Glutamatergic neuron (in vitro differentiated cells): ENCODE measurements around the gene C4BPA. TPM values are rescaled to one million over a fixed set of nuclear protein-coding genes. Genes with fewer than 3 reads are reported as not detected.

Experiments
- DNase-seq: peaks from one replicate; pipeline ENCODE4 v3.0.0; 2022
- H3K27ac Mint-ChIP-seq: one replicate; pipeline ENCODE4 v1.8.0; 2020; ENCODE audit warnings: mild to moderate bottlenecking, mixed read lengths, inconsistent platforms; ENCODE audit not compliant: unreplicated experiment
- H3K27me3 Mint-ChIP-seq: one replicate; pipeline ENCODE4 v1.8.0; 2020; ENCODE audit warnings: mild to moderate bottlenecking, moderate library complexity, mixed read lengths, inconsistent platforms; ENCODE audit not compliant: unreplicated experiment
- H3K36me3 Mint-ChIP-seq: one replicate; pipeline ENCODE4 v1.8.0; 2020; ENCODE audit warnings: mild to moderate bottlenecking, mixed read lengths, inconsistent platforms; ENCODE audit not compliant: unreplicated experiment
- H3K4me1 Mint-ChIP-seq: one replicate; pipeline ENCODE4 v1.8.0; 2020; ENCODE audit warnings: mild to moderate bottlenecking, low read depth, mixed read lengths, inconsistent platforms; ENCODE audit not compliant: unreplicated experiment
- H3K4me3 Mint-ChIP-seq: one replicate; pipeline ENCODE4 v1.8.0; 2020; ENCODE audit warnings: mild to moderate bottlenecking, mixed read lengths, inconsistent platforms; ENCODE audit not compliant: unreplicated experiment
- H3K9me3 Mint-ChIP-seq: one replicate; pipeline ENCODE4 v1.8.0; 2020; ENCODE audit warnings: mild to moderate bottlenecking, moderate library complexity, mixed read lengths, inconsistent platforms; ENCODE audit not compliant: unreplicated experiment
- total RNA-seq: library from RNA; stranded (reverse); fragmentation: NEBNext Ultra II Directional; extraction: Animal tissue kit (Norgen Biotek cat#: 25700); gene quantifications from one replicate; pipeline ENCODE4 v1.2.1, GENCODE V29; 2021; ENCODE audit not compliant: unreplicated experiment
- TF ChIP-seq, protein P1 (sequence below): fragments of 200-600 bp; sonication (generic); IDR thresholded peaks from one replicate; pipeline ENCODE4 v1.5.0; 2021; ENCODE audit not compliant: partially characterized antibody, unreplicated experiment

Gene C4BPA
- total RNA-seq, 1 donor from 2014 or later, result not detected

DNA sequence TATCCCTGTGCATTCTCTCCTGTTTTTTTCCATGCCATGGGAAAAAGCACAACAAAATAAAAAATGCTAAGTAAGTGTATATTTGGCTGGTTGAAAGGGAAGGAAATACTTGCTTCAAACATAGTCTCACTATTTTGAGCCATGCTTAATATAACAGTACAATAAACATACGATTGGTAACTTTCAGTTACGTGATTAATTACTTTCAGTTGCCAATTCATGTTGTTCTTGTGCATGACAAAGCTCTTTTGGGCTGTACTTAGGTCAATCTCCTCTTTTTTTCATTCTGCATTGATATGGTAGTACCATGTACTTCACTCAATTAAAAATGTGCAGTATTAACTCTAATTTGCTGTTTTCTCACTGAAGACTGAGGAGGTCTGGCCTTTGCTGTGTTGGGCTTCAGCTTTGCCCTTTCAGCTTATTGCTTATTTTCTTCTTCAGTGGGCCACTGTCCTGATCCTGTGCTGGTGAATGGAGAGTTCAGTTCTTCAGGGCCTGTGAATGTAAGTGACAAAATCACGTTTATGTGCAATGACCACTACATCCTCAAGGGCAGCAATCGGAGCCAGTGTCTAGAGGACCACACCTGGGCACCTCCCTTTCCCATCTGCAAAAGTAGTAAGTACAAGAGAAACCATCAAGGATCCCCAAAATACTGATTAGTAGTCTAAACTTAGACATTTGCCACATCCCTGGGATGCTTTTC lies 12.7 kb upstream of the C4BPA start:
- Mint-ChIP-seq H3K9me3 (no peaks in the 10 kb centered on the region), H3K36me3 (no peaks in the 10 kb centered on the region), H3K4me1 (no peaks in the 10 kb centered on the region), H3K27ac (no peak overlapping the region), H3K27me3 (no peaks in the 10 kb centered on the region), H3K4me3 (no peak overlapping the region)
- TF ChIP-seq, protein P1, sequence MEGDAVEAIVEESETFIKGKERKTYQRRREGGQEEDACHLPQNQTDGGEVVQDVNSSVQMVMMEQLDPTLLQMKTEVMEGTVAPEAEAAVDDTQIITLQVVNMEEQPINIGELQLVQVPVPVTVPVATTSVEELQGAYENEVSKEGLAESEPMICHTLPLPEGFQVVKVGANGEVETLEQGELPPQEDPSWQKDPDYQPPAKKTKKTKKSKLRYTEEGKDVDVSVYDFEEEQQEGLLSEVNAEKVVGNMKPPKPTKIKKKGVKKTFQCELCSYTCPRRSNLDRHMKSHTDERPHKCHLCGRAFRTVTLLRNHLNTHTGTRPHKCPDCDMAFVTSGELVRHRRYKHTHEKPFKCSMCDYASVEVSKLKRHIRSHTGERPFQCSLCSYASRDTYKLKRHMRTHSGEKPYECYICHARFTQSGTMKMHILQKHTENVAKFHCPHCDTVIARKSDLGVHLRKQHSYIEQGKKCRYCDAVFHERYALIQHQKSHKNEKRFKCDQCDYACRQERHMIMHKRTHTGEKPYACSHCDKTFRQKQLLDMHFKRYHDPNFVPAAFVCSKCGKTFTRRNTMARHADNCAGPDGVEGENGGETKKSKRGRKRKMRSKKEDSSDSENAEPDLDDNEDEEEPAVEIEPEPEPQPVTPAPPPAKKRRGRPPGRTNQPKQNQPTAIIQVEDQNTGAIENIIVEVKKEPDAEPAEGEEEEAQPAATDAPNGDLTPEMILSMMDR, result no peak
- DNase-seq, result no peak

DNA sequence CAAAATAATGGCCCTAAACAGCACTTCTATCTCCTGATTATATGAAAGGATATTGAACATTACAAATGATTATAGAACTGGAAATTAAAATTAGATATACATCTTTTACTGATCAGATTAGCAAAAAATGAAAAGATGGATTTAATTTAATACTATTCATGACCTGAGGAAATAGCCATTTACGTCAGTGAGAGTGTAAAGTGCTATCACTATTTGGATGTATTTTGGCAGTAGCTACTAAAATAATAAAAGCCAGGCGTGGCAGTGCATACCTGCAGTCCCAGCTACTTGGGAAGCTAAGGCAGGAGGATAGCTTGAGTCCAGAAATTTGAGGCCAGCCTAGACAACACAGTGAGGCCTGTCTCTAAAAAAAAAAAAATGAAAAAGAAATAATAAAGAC lies 10.1 kb upstream of the C4BPA start:
- H3K4me3 Mint-ChIP-seq, result no peak overlapping the region
- no peaks in the 10 kb centered on the region for H3K27me3 Mint-ChIP-seq
- no peak overlapping the region for H3K27ac Mint-ChIP-seq
- TF ChIP-seq, protein P1, result no peak
- peaks cover 6% of the 10 kb centered on the region for H3K36me3 Mint-ChIP-seq
- H3K4me1 Mint-ChIP-seq, result no peaks in the 10 kb centered on the region
- no peaks in the 10 kb centered on the region for H3K9me3 Mint-ChIP-seq
- DNase-seq, result no peak

DNA sequence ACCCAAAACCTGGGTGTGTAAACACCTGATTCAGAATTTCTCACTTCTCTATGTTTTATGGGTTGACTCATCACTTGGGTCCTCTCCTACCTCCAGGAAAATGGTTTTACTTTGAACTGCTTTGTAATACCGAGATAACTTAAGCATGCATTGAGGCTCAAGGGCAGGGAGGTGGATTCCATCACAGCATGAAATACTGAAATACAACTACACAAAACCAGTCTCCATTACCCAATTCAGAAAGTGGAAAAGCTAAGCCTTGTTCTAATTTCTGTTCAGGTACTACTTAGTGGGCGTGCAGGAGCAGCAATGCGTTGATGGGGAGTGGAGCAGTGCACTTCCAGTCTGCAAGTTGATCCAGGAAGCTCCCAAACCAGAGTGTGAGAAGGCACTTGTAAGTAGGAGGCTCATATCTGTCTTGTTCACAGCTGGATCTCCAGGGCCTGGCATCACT lies 6.1 kb upstream of the C4BPA start:
- Mint-ChIP-seq H3K4me3 (no peak overlapping the region), H3K9me3 (no peaks in the 10 kb centered on the region), H3K36me3 (peaks cover 6% of the 10 kb centered on the region), H3K27ac (no peak overlapping the region), H3K27me3 (no peaks in the 10 kb centered on the region), H3K4me1 (no peaks in the 10 kb centered on the region)
- TF ChIP-seq, protein P1, result no peak
- DNase-seq, result no peak

DNA sequence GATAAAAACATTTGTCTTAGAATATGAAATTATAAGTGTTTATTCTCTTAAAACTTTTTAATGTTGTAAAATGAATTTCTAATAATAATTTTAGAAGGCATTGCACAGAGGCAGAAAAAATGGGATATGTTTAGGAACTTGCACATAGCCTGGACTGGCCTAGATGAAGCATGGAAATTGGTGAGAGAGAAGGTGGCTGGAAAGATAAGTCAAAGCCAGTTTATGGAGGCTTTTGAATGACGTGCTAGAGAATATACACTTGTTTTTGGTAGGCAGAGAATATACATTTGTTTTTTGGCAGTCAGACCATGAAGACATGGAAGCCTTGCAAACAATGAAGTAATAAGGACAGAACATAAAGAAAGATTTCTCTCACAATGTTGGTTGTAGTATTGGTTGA lies 2.3 kb upstream of the C4BPA start:
- peaks cover 6% of the 10 kb centered on the region for H3K36me3 Mint-ChIP-seq
- no peaks in the 10 kb centered on the region for H3K27me3 Mint-ChIP-seq
- no peak for DNase-seq
- no peak overlapping the region for H3K4me3 Mint-ChIP-seq
- H3K27ac Mint-ChIP-seq, result no peak overlapping the region
- no peaks in the 10 kb centered on the region for H3K9me3 Mint-ChIP-seq
- no peaks in the 10 kb centered on the region for H3K4me1 Mint-ChIP-seq
- TF ChIP-seq, protein P1, result no peak

DNA sequence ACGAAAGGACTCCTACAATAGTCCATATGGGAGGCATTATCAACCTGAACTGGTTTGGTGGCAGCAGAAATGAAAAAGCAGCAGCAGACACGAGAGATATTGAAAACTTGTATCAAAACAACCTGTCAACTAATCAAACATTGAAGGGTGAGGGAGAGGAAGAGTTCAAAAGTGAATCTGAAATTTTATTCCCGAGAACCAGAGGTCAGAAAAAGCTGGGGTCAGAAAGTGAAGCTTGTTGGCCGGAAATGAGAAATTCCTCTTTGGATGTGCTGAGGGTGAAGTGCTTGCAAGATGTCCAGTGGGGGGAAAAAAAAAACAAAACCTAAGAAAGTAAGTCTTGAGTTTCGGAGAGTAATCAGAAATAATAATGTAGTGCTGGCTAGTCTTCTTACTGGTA lies 1.9 kb upstream of the C4BPA start:
- H3K36me3 Mint-ChIP-seq, result peaks cover 6% of the 10 kb centered on the region
- no peak for DNase-seq
- no peak overlapping the region for H3K27ac Mint-ChIP-seq

More for the DNA sequence above, 1.9 kb upstream of the C4BPA start:
- H3K4me3 Mint-ChIP-seq, result no peak overlapping the region
- TF ChIP-seq, protein P1, result no peak
- H3K9me3 Mint-ChIP-seq, result no peaks in the 10 kb centered on the region
- no peaks in the 10 kb centered on the region for H3K4me1 Mint-ChIP-seq
- H3K27me3 Mint-ChIP-seq, result no peaks in the 10 kb centered on the region
